SU-DHL-6 (cell line): ENCODE data around the gene KSR1.
"Not testable (repeated sequence)": the region's sequence is repeated elsewhere in the genome, so short reads cannot be mapped to it uniquely, and the experiment has no call there.

Experiments used
- H2AFZ ChIP-seq: fragments of 200-600 bp; sonication (generic); 2 replicates; pipeline ENCODE4 v1.6.1; 2014; ENCODE audit warnings: low read depth, mild to moderate bottlenecking, moderate library complexity, mixed read lengths, antibody characterized with exemption, low read length; ENCODE audit not compliant: severe bottlenecking
- H3F3A ChIP-seq: fragments of 200-600 bp; shearing (Covaris generic); 2 replicates; pipeline ENCODE4 v1.6.0; 2016; ENCODE audit warnings: antibody characterized with exemption, mild to moderate bottlenecking; ENCODE audit not compliant: insufficient read depth
- H3K27ac ChIP-seq: fragments of 200-600 bp; sonication (generic); 2 replicates; pipeline ENCODE4 v1.5.1; 2016; ENCODE audit warnings: low read depth, mild to moderate bottlenecking, low read length, moderate library complexity, mixed read lengths
- H3K27me3 ChIP-seq: fragments of 200-600 bp; sonication (generic), shearing (Covaris generic); 2 replicates; pipeline ENCODE4 v1.6.0; 2014; ENCODE audit warnings: mild to moderate bottlenecking, low read length
- H3K36me3 ChIP-seq: fragments of 200-600 bp; sonication (generic); 2 replicates; pipeline ENCODE4 v1.6.1; 2014; ENCODE audit warnings: mild to moderate bottlenecking, low read length, mixed read lengths
- H3K4me2 ChIP-seq: fragments of 300-600, 200-600 bp; shearing (Covaris generic), sonication (generic); 2 replicates; pipeline ENCODE4 v1.6.0; 2014; ENCODE audit warnings: low read length, low read depth, mild to moderate bottlenecking; ENCODE audit not compliant: poor library complexity, severe bottlenecking
- H3K4me3 ChIP-seq: fragments of 200-600 bp; sonication (generic); 2 replicates; pipeline ENCODE4 v1.5.1; 2014; ENCODE audit warnings: antibody characterized with exemption, low read length, mild to moderate bottlenecking, mixed read lengths; ENCODE audit not compliant: insufficient read depth, poor library complexity, severe bottlenecking
- H3K79me2 ChIP-seq: fragments of 200-600 bp; sonication (generic); 2 replicates; pipeline ENCODE4 v1.6.1; 2014; ENCODE audit warnings: mild to moderate bottlenecking, low read length, moderate library complexity; ENCODE audit not compliant: insufficient read depth
- H3K9ac ChIP-seq: fragments of 200-600 bp; sonication (generic); 2 replicates; pipeline ENCODE4 v1.7.0; 2014; ENCODE audit warnings: mild to moderate bottlenecking, low read length
- H3K9me2 ChIP-seq: fragments of 200-600 bp; sonication (generic); replicated peaks from 2 replicates; pipeline ENCODE4 v1.6.1; 2014; ENCODE audit warnings: low read length; ENCODE audit not compliant: insufficient read depth
- H3K9me3 ChIP-seq: fragments of 200-600 bp; sonication (generic); 2 replicates; pipeline ENCODE4 v1.6.1; 2014; ENCODE audit warnings: low read length, mixed read lengths; ENCODE audit not compliant: insufficient read depth
- H4K20me1 ChIP-seq: fragments of 200-600 bp; sonication (generic); 2 replicates; pipeline ENCODE4 v1.6.1; 2014; ENCODE audit warnings: low read depth, mild to moderate bottlenecking, antibody characterized with exemption, low read length, moderate library complexity, mixed read lengths
- EZH2phosphoT487 ChIP-seq: fragments of 200-600 bp; sonication (generic), shearing (Covaris generic); conservative IDR thresholded peaks from 2 replicates; pipeline ENCODE4 v1.6.1; 2018; ENCODE audit warnings: mild to moderate bottlenecking, antibody characterized with exemption, low read length, moderate library complexity, mixed read lengths
- TF ChIP-seq, protein P1 (sequence below): fragments of 200-600 bp; sonication (generic); IDR thresholded peaks from one replicate; pipeline ENCODE4 v1.5.1; 2017; ENCODE audit warnings: antibody characterized with exemption, mild to moderate bottlenecking, low read length, moderate library complexity; ENCODE audit not compliant: insufficient read depth, poor library complexity, severe bottlenecking

Gene KSR1

DNA sequence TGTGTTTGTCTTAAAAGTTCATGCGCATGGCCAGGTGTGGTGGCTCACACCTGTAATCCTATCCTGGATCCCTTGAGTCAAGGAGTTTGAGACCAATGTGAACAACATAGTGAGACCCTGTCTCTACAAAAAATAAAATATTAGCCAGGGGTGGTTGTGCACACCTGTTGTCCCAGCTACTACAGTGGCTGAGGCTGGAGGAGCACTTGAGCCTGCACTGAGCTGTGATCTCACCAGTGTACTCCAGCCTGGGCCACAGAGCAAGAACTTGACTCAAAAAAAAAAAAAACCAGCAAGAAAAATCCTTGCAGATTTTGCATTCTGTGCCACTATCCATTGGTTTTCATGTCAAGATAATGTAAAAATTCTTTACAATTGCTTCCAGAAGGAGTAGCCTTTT, 8.2 kb downstream of the KSR1 start:
- Histone ChIP-seq H3K36me3 (no peaks in the 10 kb centered on the region), H3F3A (no peaks in the 10 kb centered on the region), H3K27ac (no peak overlapping the region), H3K79me2 (no peaks in the 10 kb centered on the region), H3K4me2 (no peak overlapping the region), H3K9me3 (no peaks in the 10 kb centered on the region), H3K27me3 (no peaks in the 10 kb centered on the region), H4K20me1 (no peaks in the 10 kb centered on the region), H3K9me2 (no peaks in the 10 kb centered on the region), H3K9ac (no peak overlapping the region), H2AFZ (no peak overlapping the region), H3K4me3 (no peak overlapping the region)
- no peak for TF ChIP-seq EZH2phosphoT487
- TF ChIP-seq, protein P1, sequence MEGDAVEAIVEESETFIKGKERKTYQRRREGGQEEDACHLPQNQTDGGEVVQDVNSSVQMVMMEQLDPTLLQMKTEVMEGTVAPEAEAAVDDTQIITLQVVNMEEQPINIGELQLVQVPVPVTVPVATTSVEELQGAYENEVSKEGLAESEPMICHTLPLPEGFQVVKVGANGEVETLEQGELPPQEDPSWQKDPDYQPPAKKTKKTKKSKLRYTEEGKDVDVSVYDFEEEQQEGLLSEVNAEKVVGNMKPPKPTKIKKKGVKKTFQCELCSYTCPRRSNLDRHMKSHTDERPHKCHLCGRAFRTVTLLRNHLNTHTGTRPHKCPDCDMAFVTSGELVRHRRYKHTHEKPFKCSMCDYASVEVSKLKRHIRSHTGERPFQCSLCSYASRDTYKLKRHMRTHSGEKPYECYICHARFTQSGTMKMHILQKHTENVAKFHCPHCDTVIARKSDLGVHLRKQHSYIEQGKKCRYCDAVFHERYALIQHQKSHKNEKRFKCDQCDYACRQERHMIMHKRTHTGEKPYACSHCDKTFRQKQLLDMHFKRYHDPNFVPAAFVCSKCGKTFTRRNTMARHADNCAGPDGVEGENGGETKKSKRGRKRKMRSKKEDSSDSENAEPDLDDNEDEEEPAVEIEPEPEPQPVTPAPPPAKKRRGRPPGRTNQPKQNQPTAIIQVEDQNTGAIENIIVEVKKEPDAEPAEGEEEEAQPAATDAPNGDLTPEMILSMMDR: no peak

DNA sequence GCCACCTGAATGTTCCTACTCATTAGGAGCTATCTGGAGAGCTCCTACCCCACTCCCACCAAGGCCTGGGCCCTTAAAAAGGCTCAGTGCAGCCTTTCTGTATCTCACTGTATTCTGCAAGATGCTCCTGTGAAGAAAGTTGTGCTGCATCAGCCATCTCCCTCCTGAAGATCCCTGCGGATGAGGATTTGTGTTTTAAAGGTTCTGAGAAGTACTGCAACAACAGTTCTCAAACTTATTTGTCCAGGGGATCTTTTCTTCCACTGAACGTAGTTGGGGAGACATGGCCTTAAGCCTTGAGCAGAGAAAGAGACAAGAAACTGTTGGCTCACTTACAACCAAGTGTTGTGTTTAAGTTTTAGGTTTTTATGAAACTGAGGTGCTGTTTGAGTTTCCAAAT, 9.6 kb downstream of the KSR1 start:
- H3K9ac ChIP-seq, H3K27ac ChIP-seq, H3K9me2 ChIP-seq, H3K4me2 ChIP-seq, H3K79me2 ChIP-seq, H3K4me3 ChIP-seq, H3F3A ChIP-seq, H4K20me1 ChIP-seq, H3K27me3 ChIP-seq, H2AFZ ChIP-seq, H3K9me3 ChIP-seq, H3K36me3 ChIP-seq: not testable (repeated sequence)

DNA sequence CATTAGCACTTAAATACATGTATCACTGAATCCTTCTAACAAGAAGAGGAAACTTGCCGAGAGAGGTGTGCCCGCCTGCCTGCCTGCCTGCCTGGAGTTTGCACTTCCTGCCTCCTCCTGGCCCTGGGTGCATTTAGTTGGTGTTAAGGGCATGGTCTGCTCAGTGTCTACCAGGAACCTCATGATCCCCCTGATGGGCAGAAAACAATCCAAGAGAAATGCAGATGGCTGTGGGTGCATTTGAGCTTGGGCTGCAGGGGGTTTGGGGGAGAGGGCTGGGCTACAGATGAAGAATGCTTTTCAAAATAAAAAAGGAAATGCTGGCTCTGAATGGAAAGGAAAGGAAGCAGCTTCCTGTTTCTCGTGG, 10.1 kb downstream of the KSR1 start:
- H3K27me3 ChIP-seq: no peaks in the 10 kb centered on the region
- H3K9me2 ChIP-seq: no peaks in the 10 kb centered on the region
- H3K4me3 ChIP-seq: no peak overlapping the region
- H3K4me2 ChIP-seq: no peak overlapping the region
- no peak overlapping the region for H2AFZ ChIP-seq
- no peaks in the 10 kb centered on the region for H3F3A ChIP-seq
- H3K9me3 ChIP-seq: no peaks in the 10 kb centered on the region
- no peaks in the 10 kb centered on the region for H3K36me3 ChIP-seq
- H3K9ac ChIP-seq: no peak overlapping the region
- H3K27ac ChIP-seq: no peak overlapping the region
- H3K79me2 ChIP-seq: no peaks in the 10 kb centered on the region
- no peaks in the 10 kb centered on the region for H4K20me1 ChIP-seq
- TF ChIP-seq, protein P1: no peak
- TF ChIP-seq EZH2phosphoT487: no peak

DNA sequence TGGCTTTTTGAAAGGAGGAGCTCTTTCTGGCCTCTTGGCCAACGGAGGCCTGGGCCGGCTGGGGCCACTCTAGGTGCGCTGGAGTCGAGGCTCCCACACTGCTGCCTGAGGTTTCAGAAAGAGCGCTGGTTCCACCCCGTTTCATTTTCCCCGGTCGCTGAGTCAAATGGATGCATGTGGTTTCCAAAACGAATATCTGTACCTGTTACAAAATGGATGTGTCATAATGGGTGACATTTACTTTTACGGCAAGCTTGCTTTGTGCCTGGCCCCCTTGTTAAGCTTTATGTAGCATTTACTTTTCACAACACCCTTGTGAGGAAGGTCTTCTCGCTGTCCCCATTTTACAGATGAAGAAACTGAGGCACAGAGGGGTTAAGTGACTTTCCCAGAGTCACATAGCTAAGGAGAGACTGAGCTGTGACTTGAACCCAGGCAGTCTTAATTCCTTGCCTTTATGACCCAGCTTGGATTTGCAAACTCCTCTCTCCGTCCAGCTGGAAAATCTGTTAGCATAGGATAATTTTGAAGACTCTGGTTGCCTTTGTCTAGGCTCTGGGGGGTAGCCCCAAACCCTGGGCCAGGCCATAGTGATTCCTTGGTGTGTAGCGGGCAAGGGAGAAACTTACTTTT, 10.6 kb downstream of the KSR1 start:
- Histone ChIP-seq H3K9me2 (no peaks in the 10 kb centered on the region), H3K9me3 (no peaks in the 10 kb centered on the region), H4K20me1 (no peaks in the 10 kb centered on the region), H3K4me2 (no peak overlapping the region), H3K27me3 (no peaks in the 10 kb centered on the region), H3K36me3 (no peaks in the 10 kb centered on the region), H3K4me3 (no peak overlapping the region), H3K27ac (no peak overlapping the region), H3K79me2 (no peaks in the 10 kb centered on the region), H3K9ac (no peak overlapping the region), H3F3A (no peaks in the 10 kb centered on the region), H2AFZ (no peak overlapping the region)
- TF ChIP-seq, protein P1: no peak
- no peak for TF ChIP-seq EZH2phosphoT487
